Stimulated activated CD4-positive, alpha-beta T cell treated with anti-CD3 and anti-CD28 coated beads, Interleukin-1b, Interleukin-23, amount 100 ng/mL, for 4 hours (primary cell): ENCODE data around the gene CRISPLD2.
"Not testable (repeated sequence)": the region's sequence is repeated elsewhere in the genome, so short reads cannot be mapped to it uniquely, and the experiment has no call there.

Experiments used
- DNase-seq, 2 donors: peaks; one replicate each; pipeline ENCODE4 v3.0.0-alpha.2; 2020; ENCODE audit warnings: low read depth in 2 of 2

CRISPLD2 gene

GRCh38 chr16:84856811-84857210, 37.0 kb downstream of the CRISPLD2 start:
- not testable (repeated sequence) for DNase-seq

GRCh38 chr16:84859681-84860080, 39.9 kb downstream of the CRISPLD2 start:
- DNase-seq: no peak

GRCh38 chr16:84860383-84860782, 40.6 kb downstream of the CRISPLD2 start:
- no peak for DNase-seq

- no peak for DNase-seq
Measured at GRCh38 chr16:84861671-84862070, 41.9 kb downstream of the CRISPLD2 start.

GRCh38 chr16:84862804-84863480, 43.2 kb downstream of the CRISPLD2 start:
- no peak for DNase-seq

GRCh38 chr16:84863481-84863814, 43.7 kb downstream of the CRISPLD2 start:
- DNase-seq: no peak

- no peak for DNase-seq
Measured at GRCh38 chr16:84864326-84864955, 44.7 kb downstream of the CRISPLD2 start.

GRCh38 chr16:84867696-84868095, 47.9 kb downstream of the CRISPLD2 start:
- no peak for DNase-seq

- DNase-seq: no peak
Measured at GRCh38 chr16:84868328-84868727, 48.5 kb downstream of the CRISPLD2 start.

- DNase-seq: no peak
Measured at GRCh38 chr16:84868829-84869472, 49.2 kb downstream of the CRISPLD2 start.

- no peak for DNase-seq
Measured at GRCh38 chr16:84869473-84869845, 49.7 kb downstream of the CRISPLD2 start.

GRCh38 chr16:84872971-84873370, 53.2 kb downstream of the CRISPLD2 start:
- not testable (repeated sequence) for DNase-seq

- DNase-seq: no peak
Measured at GRCh38 chr16:84874004-84874435, 54.2 kb downstream of the CRISPLD2 start.

GRCh38 chr16:84874553-84874952, 54.8 kb downstream of the CRISPLD2 start:
- no peak for DNase-seq

- no peak for DNase-seq
Measured at GRCh38 chr16:84874983-84875382, 55.2 kb downstream of the CRISPLD2 start.

GRCh38 chr16:84875846-84876245, 56.1 kb downstream of the CRISPLD2 start:
- no peak for DNase-seq

GRCh38 chr16:84876873-84877606, 57.3 kb downstream of the CRISPLD2 start:
- no peak for DNase-seq

GRCh38 chr16:84878770-84879169, 59.0 kb downstream of the CRISPLD2 start:
- DNase-seq: no peak

GRCh38 chr16:84879569-84880487, 60.0 kb downstream of the CRISPLD2 start:
- no peak for DNase-seq

GRCh38 chr16:84881702-84882521, 62.1 kb downstream of the CRISPLD2 start:
- no peak for DNase-seq

- no peak for DNase-seq
Measured at GRCh38 chr16:84883301-84883700, 63.5 kb downstream of the CRISPLD2 start.
